ENCODE data around the gene PAX4. TPM values are rescaled to one million over a fixed set of nuclear protein-coding genes. Genes with fewer than 3 reads are reported as not detected.
A peak's percentile ranks its signal among the peaks of the same experiment; 100 is the strongest.

The PAX4 gene
- total and polyA plus RNA-seq, 2 donors (not counting 3 experiments of a cell fraction or from before 2014, with no cell fraction given): not detected

GRCh38 chr7:127652333-127653248, 34.6 kb upstream of the PAX4 start:
- H3K4me1 ChIP-seq (ENCODE audit: control insufficient read depth, extremely low read depth, insufficient read depth, low read length): peaks cover 28% of the 10 kb centered on the region
- no peaks in the 10 kb centered on the region for H3K9me3 ChIP-seq (replicated peaks; ENCODE audit: control insufficient read depth, insufficient read depth, low read length)
- TF ChIP-seq POLR2A (IDR thresholded peaks at IDR 0.05; ENCODE audit: low read depth, low read length) (no peak), GATA2 (IDR thresholded peaks at IDR 0.05; ENCODE audit: insufficient read depth, insufficient read length, low read depth, low read length) (peak; percentile 38)
- dilution Hi-C loops (cut with MboI; ENCODE audit: extremely low pct_ligation_motif_present, low sequenced_read_pairs) (no loop called here), intact Hi-C loops (cut with micrococcal nuclease) (loop anchor here (1.0 kb wide), 1 partner anchor 67 kb away; the partner anchor contains the start of gene GCC1)
- CTCF ChIA-PET: interaction anchor here (1.2 to 2.7 kb wide), 2 partner anchors 14 to 64 kb away, joined by 4 to 14 read pairs; partner anchors contain the start of gene ARF5
- peak overlapping the region; percentile 49 for H2AFZ ChIP-seq (ENCODE audit: low read depth, low read length)
- TSS peak; percentile 49 for BruUV-seq (replicated peaks)
- H3K4me3 ChIP-seq (replicated peaks in 1 of 3; ENCODE audit: insufficient read depth in 1 of 3, low read depth in 1 of 3, low read length in 3 of 3): peak overlapping the region; percentile 50 to 94 (median 76)
- FAIRE-seq (peak; percentile 50), DNase-seq (ENCODE audit: low read depth, low spot score) (peak; percentile 39)
- H3K9ac ChIP-seq (replicated peaks; ENCODE audit: extremely low read depth, insufficient read depth, low read length): peak overlapping the region; percentile 94
- H3K9me1 ChIP-seq (replicated peaks; ENCODE audit: control insufficient read depth, extremely low read depth, insufficient read depth, low read length): no peaks in the 10 kb centered on the region
- peak overlapping the region; percentile 93 for H3K4me2 ChIP-seq (ENCODE audit: insufficient read depth, low read length)
- H3K36me3 ChIP-seq (ENCODE audit: control insufficient read depth in 2 of 2, extremely low read depth in 1 of 2, insufficient read depth in 2 of 2, low read length in 2 of 2): peaks cover 0 to 2% of the 10 kb centered on the region in 2 experiments
- peaks cover 5% of the 10 kb centered on the region for H4K20me1 ChIP-seq (replicated peaks; ENCODE audit: control insufficient read depth, extremely low read depth, insufficient read depth, low read length)
- H3K27me3 ChIP-seq (ENCODE audit: control insufficient read depth in 2 of 2, insufficient read depth in 2 of 2, low read length in 2 of 2): peaks cover 0 to under 1% of the 10 kb centered on the region in 2 experiments
- POLR2A ChIA-PET: no interaction called here
- H3K79me2 ChIP-seq (ENCODE audit: control insufficient read depth, insufficient read depth, low read length): peaks cover 55% of the 10 kb centered on the region
- H3K27ac ChIP-seq (ENCODE audit: insufficient read depth, low read depth, low read length): peak overlapping the region; percentile 32

GRCh38 chr7:127651556-127652332, 33.8 kb upstream of the PAX4 start, which contains the start of gene SND1:
SND1 (plus strand) TSS chr7:127652194; CDS start chr7:127652374, 180 bp downstream.
- H4K20me1 ChIP-seq (replicated peaks; ENCODE audit: control insufficient read depth, extremely low read depth, insufficient read depth, low read length): peaks cover 5% of the 10 kb centered on the region
- no peaks in the 10 kb centered on the region for H3K36me3 ChIP-seq (ENCODE audit: control insufficient read depth in 2 of 2, extremely low read depth in 1 of 2, insufficient read depth in 2 of 2, low read length in 2 of 2)
- BruUV-seq (replicated peaks): no TSS peak
- DNase-seq (ENCODE audit: low read depth, low spot score) (peak; percentile 98), FAIRE-seq (peak; percentile 97)
- dilution Hi-C loops (cut with MboI; ENCODE audit: extremely low pct_ligation_motif_present, low sequenced_read_pairs): no loop called here
- H3K4me1 ChIP-seq (ENCODE audit: control insufficient read depth, extremely low read depth, insufficient read depth, low read length): peaks cover 28% of the 10 kb centered on the region
- ChIA-PET CTCF (interaction anchor here (0.8 to 1.5 kb wide), 5 partner anchors 12 to 63 kb away, joined by 3 to 5 read pairs (median 4); partner anchors contain the start of genes ARF5 and FSCN3), POLR2A (no interaction called here)
- H3K4me2 ChIP-seq (ENCODE audit: insufficient read depth, low read length): peak within 1 kb of the TSS; percentile 93
- H3K27ac ChIP-seq (ENCODE audit: insufficient read depth, low read depth, low read length): peak within 1 kb of the TSS; percentile 89
- no peaks in the 10 kb centered on the region for H3K9me3 ChIP-seq (replicated peaks; ENCODE audit: control insufficient read depth, insufficient read depth, low read length)
- H2AFZ ChIP-seq (ENCODE audit: low read depth, low read length): peak within 1 kb of the TSS; percentile 67
- peaks cover 46% of the 10 kb centered on the region for H3K79me2 ChIP-seq (ENCODE audit: control insufficient read depth, insufficient read depth, low read length)
- H3K27me3 ChIP-seq (ENCODE audit: control insufficient read depth in 2 of 2, insufficient read depth in 2 of 2, low read length in 2 of 2): peaks cover 2 to 3% of the 10 kb centered on the region in 2 experiments
- H3K4me3 ChIP-seq (replicated peaks in 1 of 3; ENCODE audit: insufficient read depth in 1 of 3, low read depth in 1 of 3, low read length in 3 of 3): peak within 1 kb of the TSS; percentile 50 to 94 (median 76)
- intact Hi-C loops (cut with micrococcal nuclease): loop anchor here (1.0 kb wide), 2 partner anchors 63 to 66 kb away; partner anchors contain the start of genes ARF5 and GCC1
- H3K9me1 ChIP-seq (replicated peaks; ENCODE audit: control insufficient read depth, extremely low read depth, insufficient read depth, low read length): no peaks in the 10 kb centered on the region
- H3K9ac ChIP-seq (replicated peaks; ENCODE audit: extremely low read depth, insufficient read depth, low read length): peak within 1 kb of the TSS; percentile 94
- peak; percentile 28 for TF ChIP-seq MAX (IDR thresholded peaks at IDR 0.05; ENCODE audit: insufficient read depth, insufficient read length)
- peak; percentile 86 for TF ChIP-seq POLR2AphosphoS5 (IDR thresholded peaks at IDR 0.05; ENCODE audit: insufficient read depth, low read depth, low read length)
- peak; percentile 18 for TF ChIP-seq FOS (IDR thresholded peaks at IDR 0.05; ENCODE audit: borderline replicate concordance, insufficient read depth, low read length)
- TF ChIP-seq MYC (IDR thresholded peaks at IDR 0.05; ENCODE audit: low read depth, low read length): no peak
- TF ChIP-seq JUN (IDR thresholded peaks at IDR 0.05; ENCODE audit: borderline replicate concordance, insufficient read depth, insufficient read length, low read depth): no peak
- TF ChIP-seq CTCF (IDR thresholded peaks at IDR 0.05; ENCODE audit: extremely low read depth in 1 of 2, insufficient read depth in 1 of 2, low read depth in 1 of 2, low read length in 2 of 2): no peak
- peak; percentile 88 for TF ChIP-seq POLR2A (IDR thresholded peaks at IDR 0.05; ENCODE audit: low read depth, low read length)
- no peak for TF ChIP-seq EZH2 (IDR thresholded peaks at IDR 0.05; ENCODE audit: borderline replicate concordance, low read depth, low read length, severe bottlenecking)
- no peak for TF ChIP-seq GATA2 (IDR thresholded peaks at IDR 0.05; ENCODE audit: insufficient read depth, insufficient read length, low read depth, low read length)

Measured in endothelial cell of umbilical vein (primary cell).